ENCODE data around the gene ANKH. TPM values are rescaled to one million over a fixed set of nuclear protein-coding genes. Genes with fewer than 3 reads are reported as not detected.

The ANKH gene
- total and polyA plus RNA-seq, 10 donors = 9.0 to 87.3 (median 46.7) TPM

- H3K27me3 ChIP-seq (replicated peaks in 1 of 7) = no peaks in the 10 kb centered on the region
- H3K4me3 ChIP-seq = no peak overlapping the region
- WGBS, 5 donors = 69 to 94% (median 80%) methylated on average over 4 of the region's 4 CpGs
- H3K4me1 ChIP-seq = peaks cover 0 to 22% (median 9%) of the 10 kb centered on the region in 6 donors
- intact Hi-C loops (cut with DNase I; ENCODE audit: low total_unique reads) = no loop called here
- peak overlapping the region in 1 of 8 donors; percentile 9 for H3K27ac ChIP-seq
- TF ChIP-seq POLR2A (IDR thresholded peaks at IDR 0.05) = no peak
- TF ChIP-seq CTCF (IDR thresholded peaks at IDR 0.05 in 8 of 11, conservative IDR thresholded peaks at IDR 0.05 in 3 of 11) = no peak
- TF ChIP-seq POLR2AphosphoS5 (IDR thresholded peaks at IDR 0.05) = no peak
- peaks cover 6 to 98% (median 68%) of the 10 kb centered on the region in 6 donors for H3K36me3 ChIP-seq
- H3K9me3 ChIP-seq = no peaks in the 10 kb centered on the region
- DNase-seq = no peak
Observed at GRCh38 chr5:14683906-14684455, 187.6 kb downstream of the ANKH start.

GRCh38 chr5:14681236-14681752, 190.3 kb downstream of the ANKH start:
- H3K36me3 ChIP-seq = peaks cover 3 to 84% (median 49%) of the 10 kb centered on the region in 6 donors
- H3K9me3 ChIP-seq = no peaks in the 10 kb centered on the region
- H3K4me3 ChIP-seq = no peak overlapping the region
- H3K27me3 ChIP-seq (replicated peaks in 1 of 7) = no peaks in the 10 kb centered on the region
- intact Hi-C loops (cut with DNase I; ENCODE audit: low total_unique reads) = no loop called here
- TF ChIP-seq POLR2AphosphoS5 (IDR thresholded peaks at IDR 0.05) = peak in 1 of 3 donors; percentile 21
- TF ChIP-seq CTCF (IDR thresholded peaks at IDR 0.05 in 8 of 11, conservative IDR thresholded peaks at IDR 0.05 in 3 of 11) = no peak
- TF ChIP-seq POLR2A (IDR thresholded peaks at IDR 0.05) = no peak
- H3K27ac ChIP-seq = no peak overlapping the region
- WGBS, 5 donors = 94 to 97% (median 96%) methylated on average over 10 of the region's 10 CpGs
- no peak for DNase-seq
- H3K4me1 ChIP-seq = peaks cover 3 to 40% (median 18%) of the 10 kb centered on the region in 6 donors

- Histone ChIP-seq H3K27me3 (replicated peaks in 1 of 7) (no peaks in the 10 kb centered on the region), H3K4me1 (peaks cover 14 to 42% (median 26%) of the 10 kb centered on the region in 6 donors), H3K9me3 (no peaks in the 10 kb centered on the region), H3K36me3 (peaks cover 3 to 72% (median 43%) of the 10 kb centered on the region in 6 donors), H3K4me3 (no peak overlapping the region), H3K27ac (no peak overlapping the region)
- no peak for DNase-seq
- no peak for TF ChIP-seq POLR2AphosphoS5 (IDR thresholded peaks at IDR 0.05)
- no peak for TF ChIP-seq CTCF (IDR thresholded peaks at IDR 0.05 in 8 of 11, conservative IDR thresholded peaks at IDR 0.05 in 3 of 11)
- no peak for TF ChIP-seq POLR2A (IDR thresholded peaks at IDR 0.05)
- WGBS, 5 donors = 82 to 95% (median 90%) methylated on average over 1 of the region's 1 CpG
- intact Hi-C loops (cut with DNase I; ENCODE audit: low total_unique reads) = no loop called here
Observed at GRCh38 chr5:14679595-14679994, 192.0 kb downstream of the ANKH start.

GRCh38 chr5:14678773-14679334, 192.7 kb downstream of the ANKH start:
- Histone ChIP-seq H3K27ac (peak overlapping the region in 1 of 8 donors; percentile 0), H3K9me3 (no peaks in the 10 kb centered on the region), H3K4me3 (no peak overlapping the region), H3K36me3 (peaks cover 3 to 72% (median 38%) of the 10 kb centered on the region in 6 donors), H3K4me1 (peaks cover 14 to 50% (median 28%) of the 10 kb centered on the region in 6 donors), H3K27me3 (replicated peaks in 1 of 7) (no peaks in the 10 kb centered on the region)
- TF ChIP-seq CTCF (IDR thresholded peaks at IDR 0.05 in 8 of 11, conservative IDR thresholded peaks at IDR 0.05 in 3 of 11) (no peak), POLR2A (IDR thresholded peaks at IDR 0.05) (no peak), POLR2AphosphoS5 (IDR thresholded peaks at IDR 0.05) (no peak)
- WGBS, 5 donors = 69 to 79% (median 72%) methylated on average over 5 of the region's 5 CpGs
- DNase-seq = no peak
- intact Hi-C loops (cut with DNase I; ENCODE audit: low total_unique reads) = no loop called here
